Upper lobe of right lung (tissue), 1 donor: ENCODE measurements around the gene CD86. TPM values are rescaled to one million over a fixed set of nuclear protein-coding genes. Genes with fewer than 3 reads are reported as not detected.

Source experiments
- ATAC-seq: fragments of 200-7000 bp; cut with Tn5 transposase; one replicate; pipeline ENCODE4 v1.9.1; 2020; ENCODE audit warnings: mild to moderate bottlenecking, moderate library complexity
- DNase-seq: peaks from one replicate; pipeline ENCODE4 v3.0.0-alpha.2; 2020
- H3K27ac ChIP-seq: fragments of 200-600 bp; one replicate; pipeline ENCODE4 v1.8.0; 2022
- H3K27me3 ChIP-seq: fragments of 200-600 bp; one replicate; pipeline ENCODE4 v1.8.0; 2022; ENCODE audit warnings: mild to moderate bottlenecking
- H3K36me3 ChIP-seq: fragments of 200-600 bp; one replicate; pipeline ENCODE4 v1.8.0; 2022
- H3K4me1 ChIP-seq: fragments of 200-600 bp; one replicate; pipeline ENCODE4 v1.8.0; 2022
- H3K4me3 ChIP-seq: fragments of 200-600 bp; one replicate; pipeline ENCODE4 v1.8.0; 2022; ENCODE audit warnings: mild to moderate bottlenecking
- H3K9me3 ChIP-seq: fragments of 200-600 bp; one replicate; pipeline ENCODE4 v1.8.0; 2022
- intact Hi-C: fragments of 100-400 bp; cut with DNase I; formaldehyde crosslinking; loops from one replicate; pipeline ENCODE4 v1.11.0; 2022
- total RNA-seq: library from RNA; stranded (reverse); fragmentation: NEBNext Ultra II Directional; extraction: Animal tissue kit (Norgen Biotek cat#: 25700); gene quantifications from one replicate; pipeline ENCODE4 v1.2.1, GENCODE V29; 2021
- TF ChIP-seq, protein P1 (sequence below): fragments of 200-600 bp; IDR thresholded peaks from one replicate; pipeline ENCODE4 v1.8.0; 2022; ENCODE audit warnings: antibody characterized with exemption
- donor health status: DM: no; HTN: yes; CAD: no; lungs with severe emphysema.

CD86 gene
- total RNA-seq, 1 donor from 2014 or later = 27.4 TPM

DNA sequence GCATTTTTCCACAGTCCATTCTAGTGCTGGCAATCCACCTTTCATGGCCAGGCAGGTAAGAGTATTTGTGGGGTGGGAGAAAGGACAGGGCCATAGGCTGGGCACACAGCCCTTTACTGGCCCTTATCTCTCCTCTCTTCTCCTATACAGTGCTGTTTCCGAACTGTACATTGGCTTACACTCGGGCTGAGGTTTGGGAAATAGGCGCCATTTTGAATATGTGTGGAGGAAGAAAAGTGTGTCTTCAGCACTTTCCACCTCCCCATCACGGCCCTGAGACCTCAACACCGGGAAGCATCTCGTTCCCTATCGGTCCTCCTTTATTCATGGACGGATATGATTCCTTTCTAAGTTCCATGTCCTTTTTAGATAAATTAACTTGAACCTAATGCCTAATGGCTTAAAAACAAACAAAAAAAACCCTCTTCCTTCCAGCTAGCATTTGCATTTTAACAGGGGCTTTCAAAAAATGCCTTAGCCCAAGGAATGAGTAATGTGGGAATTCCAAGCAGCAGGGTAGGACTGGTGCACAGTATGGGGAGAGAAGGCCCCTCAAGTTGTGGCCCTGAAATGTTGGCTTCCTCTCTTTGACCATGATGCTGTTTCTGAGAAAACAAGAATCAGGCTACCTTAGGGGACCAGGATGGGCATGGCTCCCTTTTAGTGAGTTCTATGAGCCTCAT, 24.5 kb downstream of the CD86 start:
- TF ChIP-seq, protein P1, sequence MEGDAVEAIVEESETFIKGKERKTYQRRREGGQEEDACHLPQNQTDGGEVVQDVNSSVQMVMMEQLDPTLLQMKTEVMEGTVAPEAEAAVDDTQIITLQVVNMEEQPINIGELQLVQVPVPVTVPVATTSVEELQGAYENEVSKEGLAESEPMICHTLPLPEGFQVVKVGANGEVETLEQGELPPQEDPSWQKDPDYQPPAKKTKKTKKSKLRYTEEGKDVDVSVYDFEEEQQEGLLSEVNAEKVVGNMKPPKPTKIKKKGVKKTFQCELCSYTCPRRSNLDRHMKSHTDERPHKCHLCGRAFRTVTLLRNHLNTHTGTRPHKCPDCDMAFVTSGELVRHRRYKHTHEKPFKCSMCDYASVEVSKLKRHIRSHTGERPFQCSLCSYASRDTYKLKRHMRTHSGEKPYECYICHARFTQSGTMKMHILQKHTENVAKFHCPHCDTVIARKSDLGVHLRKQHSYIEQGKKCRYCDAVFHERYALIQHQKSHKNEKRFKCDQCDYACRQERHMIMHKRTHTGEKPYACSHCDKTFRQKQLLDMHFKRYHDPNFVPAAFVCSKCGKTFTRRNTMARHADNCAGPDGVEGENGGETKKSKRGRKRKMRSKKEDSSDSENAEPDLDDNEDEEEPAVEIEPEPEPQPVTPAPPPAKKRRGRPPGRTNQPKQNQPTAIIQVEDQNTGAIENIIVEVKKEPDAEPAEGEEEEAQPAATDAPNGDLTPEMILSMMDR = no peak
- no peaks in the 10 kb centered on the region for H3K9me3 ChIP-seq
- DNase-seq (no peak), ATAC-seq (no peak)
- H3K27ac ChIP-seq = no peak overlapping the region
- H3K27me3 ChIP-seq = no peaks in the 10 kb centered on the region
- intact Hi-C loops = no loop called here
- H3K36me3 ChIP-seq = no peaks in the 10 kb centered on the region
- no peaks in the 10 kb centered on the region for H3K4me1 ChIP-seq
- no peak overlapping the region for H3K4me3 ChIP-seq

DNA sequence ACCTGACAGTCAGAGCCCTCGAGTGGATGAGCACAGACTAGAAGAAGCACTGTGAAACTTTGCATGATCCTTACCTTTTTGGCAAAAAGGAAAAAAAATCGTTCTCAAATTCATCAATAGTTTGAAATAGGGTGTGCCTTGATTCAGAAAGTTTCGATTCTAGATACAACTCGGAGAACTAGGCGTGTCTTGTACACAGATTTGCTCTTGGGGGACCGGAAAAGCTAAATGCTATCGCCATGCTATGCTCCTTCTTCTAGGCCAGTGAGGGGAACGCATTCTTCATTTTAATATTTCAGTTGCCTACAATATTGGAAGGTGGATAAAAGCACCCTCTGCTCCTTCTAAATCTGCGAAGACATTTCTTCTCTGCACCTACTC, 25.0 kb downstream of the CD86 start:
- no peaks in the 10 kb centered on the region for H3K36me3 ChIP-seq
- ATAC-seq = no peak
- TF ChIP-seq, protein P1 = no peak

DNA sequence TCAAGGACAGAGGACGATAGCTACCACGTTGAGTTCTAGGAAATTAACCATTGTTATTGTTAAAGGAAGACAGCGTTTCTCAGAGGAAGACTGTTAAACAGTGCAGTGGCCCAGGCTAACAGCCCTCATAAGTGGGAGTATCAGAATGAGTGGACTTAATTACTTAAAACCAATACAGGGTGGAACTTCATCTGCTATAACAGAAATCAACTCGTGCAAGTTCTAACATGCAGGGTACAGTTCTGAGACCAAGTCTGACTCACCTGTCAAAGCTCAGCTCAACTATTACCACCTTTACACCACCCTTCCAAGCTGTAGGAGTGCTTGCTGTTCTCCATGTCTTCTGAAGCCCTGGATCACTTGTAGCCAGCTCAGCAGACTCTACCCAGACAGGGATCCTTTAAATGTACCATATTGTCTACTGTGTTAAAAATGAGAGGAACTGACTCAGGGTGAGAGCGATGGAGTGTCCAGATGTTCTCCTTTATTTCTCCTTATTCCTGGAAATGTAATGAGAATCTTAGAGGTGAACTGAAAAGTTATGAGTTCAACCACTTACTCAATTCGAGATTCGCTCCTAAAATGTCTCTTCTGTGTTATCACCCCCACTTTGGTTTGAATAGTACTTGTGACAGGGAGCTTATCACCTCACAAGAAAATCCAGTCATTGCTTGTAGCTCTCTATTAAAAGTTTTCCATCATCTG, 26.5 kb downstream of the CD86 start:
- intact Hi-C loops = no loop called here
- no peaks in the 10 kb centered on the region for H3K27me3 ChIP-seq
- no peak overlapping the region for H3K27ac ChIP-seq
- TF ChIP-seq, protein P1 = no peak
- H3K9me3 ChIP-seq = no peaks in the 10 kb centered on the region
- no peak overlapping the region for H3K4me3 ChIP-seq
- DNase-seq = no peak
- no peak for ATAC-seq
- no peaks in the 10 kb centered on the region for H3K4me1 ChIP-seq
- no peaks in the 10 kb centered on the region for H3K36me3 ChIP-seq

More for the DNA sequence above, 25.0 kb downstream of the CD86 start:
- no peak for DNase-seq
- Histone ChIP-seq H3K9me3 (no peaks in the 10 kb centered on the region), H3K27ac (no peak overlapping the region), H3K4me3 (no peak overlapping the region), H3K4me1 (no peaks in the 10 kb centered on the region), H3K27me3 (no peaks in the 10 kb centered on the region)
- intact Hi-C loops = no loop called here

DNA sequence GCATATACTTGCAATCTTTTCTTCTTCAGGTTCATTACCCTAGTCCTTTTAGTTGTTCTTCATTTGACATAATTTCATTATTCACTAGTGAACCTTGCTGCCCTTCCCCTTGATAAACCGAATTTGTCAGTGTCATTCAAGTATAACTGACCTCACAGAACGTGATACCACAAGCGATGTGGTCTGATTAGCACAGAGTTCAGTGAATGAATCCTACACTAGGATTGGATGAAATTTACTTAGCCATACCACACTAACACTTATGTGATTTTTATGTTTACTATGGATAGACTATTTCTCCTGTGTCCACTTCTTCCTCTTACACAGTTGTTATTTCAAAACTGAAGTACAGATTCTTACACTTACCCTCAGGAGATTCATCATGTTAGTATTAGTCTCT, 27.2 kb downstream of the CD86 start:
- no peaks in the 10 kb centered on the region for H3K9me3 ChIP-seq
- DNase-seq = no peak
- TF ChIP-seq, protein P1 = no peak
- no peaks in the 10 kb centered on the region for H3K4me1 ChIP-seq
- no peaks in the 10 kb centered on the region for H3K36me3 ChIP-seq
- no peak overlapping the region for H3K27ac ChIP-seq
- no peak overlapping the region for H3K4me3 ChIP-seq
- ATAC-seq = no peak
- intact Hi-C loops = no loop called here
- no peaks in the 10 kb centered on the region for H3K27me3 ChIP-seq

DNA sequence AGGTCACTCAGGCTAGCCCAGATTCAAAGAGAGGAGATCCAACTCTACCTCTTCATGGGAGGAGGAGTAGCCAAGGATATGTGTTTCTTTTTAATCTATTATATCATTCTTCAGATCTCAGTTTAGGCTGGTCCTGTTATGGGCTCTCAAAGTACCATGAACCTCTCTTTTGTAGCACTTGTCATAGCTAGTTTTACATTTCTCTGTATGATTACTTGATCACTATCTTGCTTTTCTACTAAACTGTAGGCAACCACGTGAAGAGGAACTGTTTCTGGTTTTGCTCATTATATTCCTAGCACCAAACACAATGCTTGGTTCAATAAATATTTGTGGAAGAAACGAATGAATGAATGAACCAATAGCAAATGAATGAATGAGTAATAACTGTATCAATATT, 29.6 kb downstream of the CD86 start:
- no peak for ATAC-seq
- TF ChIP-seq, protein P1 = no peak
- intact Hi-C loops = no loop called here

More for the DNA sequence above, 29.6 kb downstream of the CD86 start:
- H3K9me3 ChIP-seq = no peaks in the 10 kb centered on the region
- no peak overlapping the region for H3K4me3 ChIP-seq
- no peak overlapping the region for H3K27ac ChIP-seq
- no peak for DNase-seq
- no peaks in the 10 kb centered on the region for H3K36me3 ChIP-seq
- H3K27me3 ChIP-seq = no peaks in the 10 kb centered on the region
- no peaks in the 10 kb centered on the region for H3K4me1 ChIP-seq
